GM19023 (cell line): Measurements from ENCODE around the gene AUTS2.

ENCODE experiments used
- ATAC-seq: cut with Tn5 transposase; IDR thresholded peaks from one replicate; pipeline ENCODE4 v1.9.1; 2021; ENCODE audit warnings: mild to moderate bottlenecking, moderate library complexity; ENCODE audit not compliant: unreplicated experiment

AUTS2 gene

DNA sequence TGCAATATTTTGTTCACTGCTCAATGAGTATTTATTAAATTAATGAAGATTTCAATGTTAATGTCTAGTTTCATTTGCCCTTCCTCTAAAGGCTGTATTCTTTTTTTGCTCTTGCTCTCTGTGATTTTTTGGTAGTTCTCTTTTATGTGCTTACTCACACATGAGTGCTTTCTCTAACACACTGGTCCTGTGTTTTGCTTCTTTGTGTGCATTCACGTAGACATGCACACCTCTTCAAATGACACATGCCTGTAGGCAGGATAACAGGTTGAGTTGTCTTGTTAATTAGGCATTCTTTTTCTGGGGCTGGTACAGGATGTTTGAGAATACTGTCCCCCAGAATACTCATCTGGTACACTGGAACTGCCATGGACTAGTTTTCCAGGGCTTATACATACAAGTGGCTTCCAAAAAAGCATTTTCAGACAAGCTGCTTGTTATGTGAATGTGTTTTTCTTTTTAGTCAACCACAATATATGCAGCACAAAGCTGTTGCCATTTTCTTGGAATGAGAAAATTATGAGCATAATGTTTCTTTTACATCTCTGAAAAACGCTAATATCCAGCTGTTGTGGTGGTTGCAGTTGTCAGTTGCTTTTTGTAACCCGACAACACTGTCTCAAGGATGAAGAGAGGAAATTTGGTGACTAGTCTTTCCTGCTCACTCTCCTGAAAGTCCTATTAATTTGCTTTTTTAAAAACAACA lies 416.4 kb downstream of the AUTS2 start:
- no peak for ATAC-seq

DNA sequence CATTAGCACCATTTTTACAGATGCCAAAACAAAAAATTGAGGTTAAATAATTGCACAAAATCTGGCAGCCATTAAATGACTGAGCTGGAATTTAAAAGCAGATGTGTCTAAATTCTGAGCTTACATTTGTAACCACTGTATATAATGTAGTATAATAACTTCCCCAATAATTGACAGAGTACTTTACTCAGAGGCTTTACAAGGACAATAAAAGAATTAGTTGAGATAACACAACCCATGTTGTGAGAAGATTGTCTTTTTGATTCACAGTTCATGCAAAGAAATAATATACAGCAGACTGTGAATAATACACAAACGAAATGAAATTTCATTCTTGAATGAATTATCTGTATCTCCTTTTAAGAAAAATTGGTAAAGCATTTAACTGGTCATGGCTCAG lies 417.1 kb downstream of the AUTS2 start:
- ATAC-seq, result no peak

DNA sequence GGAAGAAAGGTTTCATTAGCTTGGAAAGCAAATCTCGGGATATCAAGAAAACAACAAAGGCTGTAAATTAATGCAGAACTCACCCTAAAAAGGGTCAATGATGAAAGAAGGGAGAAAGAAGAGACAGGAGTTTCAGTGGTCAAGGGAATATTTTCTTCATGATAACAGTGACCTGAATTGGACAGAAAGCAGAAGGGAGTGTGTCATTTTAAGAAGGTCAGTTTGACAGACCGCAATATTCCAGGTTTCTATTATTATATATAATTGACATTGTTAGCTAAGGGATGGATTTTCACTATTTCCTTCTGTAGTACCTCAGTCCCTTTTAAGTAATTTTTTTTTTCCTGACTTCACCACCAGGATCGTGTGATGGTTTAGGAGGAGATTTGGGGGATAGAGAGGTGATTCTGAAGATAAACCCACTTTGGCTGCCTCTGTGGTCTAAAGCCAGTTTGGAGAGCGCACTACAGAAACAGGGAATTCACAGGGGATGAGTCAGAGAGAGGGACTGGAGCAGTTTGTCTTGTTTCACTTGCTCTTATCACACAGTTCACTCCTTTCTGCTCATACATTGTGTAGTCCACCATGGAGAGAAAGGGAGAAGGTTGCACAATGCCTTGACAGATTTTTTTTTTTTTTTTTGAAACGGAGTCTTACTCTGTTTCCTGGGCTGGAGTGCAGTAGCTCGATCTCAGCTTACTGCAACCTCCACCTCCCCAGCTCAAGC lies 417.9 kb downstream of the AUTS2 start:
- ATAC-seq, result no peak

DNA sequence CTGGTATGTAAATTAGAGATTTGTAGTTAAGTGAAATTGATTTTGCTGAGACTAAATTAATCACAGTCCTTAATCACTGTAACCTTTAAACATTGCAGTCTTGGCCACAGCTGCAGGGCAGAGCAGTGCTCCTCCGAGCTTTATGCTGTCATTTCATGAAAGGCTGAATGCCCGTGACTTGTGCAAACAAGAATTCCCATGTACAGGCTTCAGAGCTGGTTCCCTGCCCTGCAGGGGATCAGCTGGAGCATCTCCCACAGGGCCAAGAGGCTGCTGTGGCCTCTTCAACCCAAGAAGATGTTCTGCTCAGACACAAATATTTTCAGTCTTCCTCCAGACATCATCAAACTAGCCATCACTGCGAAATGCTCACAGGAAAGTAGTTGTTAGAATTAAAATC lies 419.1 kb downstream of the AUTS2 start:
- no peak for ATAC-seq

DNA sequence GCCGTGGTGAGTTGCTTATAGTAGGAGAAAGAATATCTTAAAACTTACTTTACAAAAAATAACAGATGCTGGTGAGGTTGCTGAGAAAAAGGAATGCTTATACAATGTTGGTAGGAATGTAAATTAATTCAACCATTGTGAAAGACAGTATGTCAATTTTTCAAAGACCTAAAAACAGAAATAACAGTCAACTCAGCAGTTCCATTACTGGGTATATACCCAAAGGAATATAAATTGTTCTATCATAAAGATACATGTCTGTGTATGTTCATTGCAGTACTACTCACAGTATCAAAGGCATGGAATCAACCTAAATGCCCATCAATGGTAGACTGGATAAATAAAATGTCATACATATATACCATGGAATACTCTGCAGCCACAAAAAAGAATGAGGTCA lies 420.4 kb downstream of the AUTS2 start:
- no peak for ATAC-seq

DNA sequence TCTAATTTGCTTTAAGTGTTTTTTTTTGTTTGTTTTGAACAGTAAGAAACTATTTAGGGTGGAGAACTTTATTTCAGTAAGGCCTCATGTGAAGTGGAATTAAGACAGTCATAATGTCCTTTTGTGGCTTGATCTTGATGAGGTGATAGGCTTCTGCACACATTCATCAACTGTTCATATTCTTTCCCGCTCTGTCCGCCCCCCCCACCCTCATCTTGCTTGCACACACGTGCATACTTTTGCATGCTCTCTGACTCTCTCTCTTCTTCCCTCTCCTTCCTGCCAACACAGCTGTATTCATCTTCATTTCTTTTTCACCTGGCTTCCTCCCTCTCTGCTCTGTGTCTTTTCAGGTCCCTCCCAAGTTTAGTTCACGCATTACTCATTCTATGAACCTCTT lies 429.6 kb downstream of the AUTS2 start:
- no peak for ATAC-seq

DNA sequence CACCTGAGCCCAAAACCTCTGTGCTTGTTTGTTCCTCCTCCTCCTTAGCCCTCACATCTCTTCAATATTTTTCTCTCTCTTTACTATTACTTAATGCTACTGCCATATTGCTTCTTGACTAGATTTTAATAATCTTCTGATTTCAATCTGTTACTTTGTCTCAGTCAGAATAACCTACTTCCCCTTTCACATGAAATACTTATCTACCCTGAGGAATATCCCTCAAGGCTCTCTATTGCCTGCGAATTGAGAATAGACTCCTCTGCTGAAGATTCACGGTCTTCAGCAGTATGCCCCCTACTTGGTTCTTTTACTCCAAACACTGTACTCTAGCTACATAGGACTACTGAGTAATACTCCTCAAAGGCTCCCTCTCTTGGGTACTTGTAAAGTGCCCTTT lies 430.3 kb downstream of the AUTS2 start:
- no peak for ATAC-seq

DNA sequence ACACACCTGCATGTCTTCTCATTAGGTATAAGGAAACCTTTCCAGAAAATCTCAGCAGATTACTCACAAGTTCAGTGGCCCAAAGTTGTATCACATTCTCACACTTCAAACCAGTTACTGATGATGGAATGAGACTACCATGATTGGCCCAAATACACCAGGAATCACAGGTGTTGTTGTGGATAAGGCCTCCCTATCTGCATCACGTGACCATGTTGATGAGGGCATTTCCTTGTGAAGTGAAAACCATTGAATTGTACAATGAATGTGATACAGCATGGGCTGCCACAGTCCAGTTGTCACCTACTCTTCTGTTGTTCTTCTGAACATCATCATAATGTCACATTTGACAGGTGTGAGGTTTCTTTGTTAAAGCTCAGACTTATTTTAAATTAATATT lies 431.7 kb downstream of the AUTS2 start:
- no peak for ATAC-seq

DNA sequence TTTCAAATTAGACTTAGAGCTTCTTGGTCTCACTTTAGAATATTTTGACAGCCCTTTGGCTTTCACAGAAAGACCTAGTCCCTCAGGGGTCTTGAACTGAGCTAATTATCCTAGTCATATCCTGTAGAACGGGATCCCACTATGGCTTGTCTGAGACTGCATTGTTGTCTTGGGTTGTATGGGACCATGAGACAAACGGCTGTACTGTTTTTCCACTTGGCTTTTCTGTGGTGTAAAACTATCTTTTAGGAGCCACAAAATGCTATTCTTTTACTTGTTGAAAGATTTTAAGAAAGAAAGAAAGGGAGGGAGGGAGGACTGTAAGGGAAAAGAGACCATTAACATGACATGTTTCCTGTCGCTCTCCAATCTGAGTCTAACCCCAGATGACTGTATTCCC lies 432.5 kb downstream of the AUTS2 start:
- ATAC-seq, result no peak

DNA sequence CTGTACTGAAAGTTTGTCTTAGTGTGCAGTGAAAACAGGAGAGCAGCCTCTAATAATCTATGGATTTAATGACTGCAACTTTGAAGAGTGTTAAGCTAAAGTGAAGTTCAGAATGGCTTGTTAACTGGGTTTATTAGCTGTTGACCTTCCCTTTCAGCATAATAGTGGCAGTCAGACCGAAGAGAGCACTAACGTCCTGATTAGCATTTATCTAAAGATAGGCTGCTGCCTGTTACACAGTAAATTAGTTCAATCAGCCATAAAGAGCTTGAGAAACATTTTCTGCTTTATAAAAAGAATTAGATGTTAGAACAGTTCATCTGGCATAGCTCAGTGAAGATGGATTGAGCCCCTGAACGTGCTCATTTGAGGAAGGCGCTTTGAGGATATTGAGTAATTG lies 433.0 kb downstream of the AUTS2 start:
- no peak for ATAC-seq

DNA sequence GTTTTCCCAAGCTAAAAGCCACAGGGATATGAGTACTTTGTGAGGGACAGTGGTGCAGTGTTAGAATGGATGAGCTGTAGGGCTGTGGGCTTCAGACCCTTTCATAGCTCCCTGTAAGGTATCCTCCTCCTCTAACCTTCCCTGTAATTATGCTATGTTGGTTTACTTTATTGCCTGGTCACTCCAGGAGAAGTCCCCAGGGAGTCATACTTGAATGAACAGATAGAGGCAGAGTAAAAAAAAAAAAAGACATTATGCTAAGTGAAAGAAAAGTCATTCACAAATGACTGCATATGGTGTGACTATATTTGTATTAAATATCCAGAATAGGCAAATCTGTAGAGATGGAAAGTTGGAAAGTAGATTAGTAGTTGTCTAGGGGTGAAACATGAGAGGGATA lies 434.4 kb downstream of the AUTS2 start:
- no peak for ATAC-seq

DNA sequence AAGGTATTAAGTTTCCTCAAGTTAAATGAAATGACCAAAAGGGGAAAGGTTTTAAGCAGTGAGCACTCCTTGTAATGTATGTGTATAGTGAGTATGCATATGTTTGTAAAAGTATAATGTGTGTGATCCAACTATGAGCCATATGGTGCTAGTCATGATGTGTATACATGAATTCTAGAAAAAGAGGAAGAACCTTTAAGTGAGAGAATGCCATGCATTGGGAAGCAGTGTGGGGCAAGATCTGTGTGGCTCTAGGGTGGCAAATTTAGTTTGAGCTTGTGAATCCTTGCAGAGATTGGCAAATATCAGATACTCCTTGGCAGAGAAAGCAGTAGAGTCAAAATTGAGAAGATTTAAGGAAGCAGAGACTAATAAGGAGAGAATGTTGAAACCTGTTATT lies 435.0 kb downstream of the AUTS2 start:
- no peak for ATAC-seq

DNA sequence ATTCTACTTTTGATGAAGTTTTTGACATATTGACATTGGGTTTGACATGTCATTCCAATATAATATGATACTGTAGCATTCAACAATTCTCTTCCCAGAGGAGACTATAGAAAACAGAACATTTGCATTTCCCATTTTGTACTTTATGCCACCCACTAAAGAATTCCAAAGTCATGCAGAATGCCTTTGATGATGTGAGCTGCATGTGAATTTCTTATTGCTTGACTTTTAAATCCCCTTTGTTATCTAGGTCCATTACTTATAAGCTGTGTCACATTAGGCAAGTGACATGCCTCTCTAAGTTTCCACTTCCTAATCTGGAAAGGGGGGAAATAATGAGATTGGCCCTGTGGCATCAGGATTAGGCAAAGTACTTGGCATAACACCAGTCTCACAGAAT lies 436.7 kb downstream of the AUTS2 start:
- no peak for ATAC-seq

DNA sequence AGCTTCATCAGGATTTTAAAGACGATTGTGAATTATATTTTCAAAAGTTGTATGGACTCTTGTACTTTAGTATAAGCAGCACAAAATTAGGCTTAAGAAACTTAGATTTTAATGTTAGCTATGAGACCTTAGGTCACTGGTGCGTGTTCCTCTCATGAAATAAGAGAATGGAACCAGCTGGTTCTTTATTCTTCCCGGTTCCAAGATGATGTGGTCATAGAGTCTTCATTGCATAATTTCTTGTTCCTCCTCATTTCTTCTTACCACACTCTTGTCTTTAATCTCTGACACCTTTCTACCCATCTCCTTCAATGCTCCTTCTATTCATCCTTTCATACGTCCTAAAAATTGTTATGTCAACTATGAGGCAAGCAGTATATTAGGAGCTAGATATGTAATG lies 437.2 kb downstream of the AUTS2 start:
- ATAC-seq, result no peak

DNA sequence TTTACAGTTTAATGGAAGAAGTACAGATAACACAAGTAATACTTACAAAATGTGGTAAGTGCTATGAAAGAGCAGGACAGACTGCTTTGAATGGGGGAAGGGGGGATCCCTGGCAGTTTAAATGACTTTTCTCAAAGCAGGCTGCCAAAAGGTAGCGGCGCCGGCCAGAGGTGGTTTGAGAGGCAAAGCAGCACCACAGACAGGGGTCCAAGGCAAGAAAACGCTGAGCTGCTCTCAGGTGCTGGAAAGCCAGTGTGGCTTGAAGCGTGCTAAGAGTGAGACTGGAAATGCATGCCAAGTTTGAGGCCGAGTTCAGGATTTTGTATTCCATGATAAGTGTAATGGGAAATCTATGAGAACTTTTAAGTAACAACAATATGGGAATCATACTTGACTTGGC lies 437.7 kb downstream of the AUTS2 start:
- no peak for ATAC-seq

DNA sequence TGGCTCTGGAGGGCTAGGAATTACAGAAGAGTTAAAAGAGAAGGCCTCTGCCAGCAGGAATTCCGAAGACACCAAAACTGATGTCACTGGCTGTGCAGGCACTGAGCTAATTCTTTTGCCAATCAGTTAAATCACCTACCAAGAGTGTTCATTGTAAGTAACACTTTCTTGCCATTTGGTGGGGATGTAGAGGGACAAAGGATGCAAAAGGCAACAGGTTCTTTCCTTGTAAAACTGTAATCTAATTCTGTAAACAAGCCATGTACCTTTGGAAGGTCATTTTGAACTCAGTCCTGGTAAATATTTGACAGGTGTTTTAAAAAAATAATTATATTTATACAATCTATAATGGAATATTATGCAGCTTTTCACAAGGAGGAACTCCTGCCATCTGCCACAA lies 438.4 kb downstream of the AUTS2 start:
- no peak for ATAC-seq

DNA sequence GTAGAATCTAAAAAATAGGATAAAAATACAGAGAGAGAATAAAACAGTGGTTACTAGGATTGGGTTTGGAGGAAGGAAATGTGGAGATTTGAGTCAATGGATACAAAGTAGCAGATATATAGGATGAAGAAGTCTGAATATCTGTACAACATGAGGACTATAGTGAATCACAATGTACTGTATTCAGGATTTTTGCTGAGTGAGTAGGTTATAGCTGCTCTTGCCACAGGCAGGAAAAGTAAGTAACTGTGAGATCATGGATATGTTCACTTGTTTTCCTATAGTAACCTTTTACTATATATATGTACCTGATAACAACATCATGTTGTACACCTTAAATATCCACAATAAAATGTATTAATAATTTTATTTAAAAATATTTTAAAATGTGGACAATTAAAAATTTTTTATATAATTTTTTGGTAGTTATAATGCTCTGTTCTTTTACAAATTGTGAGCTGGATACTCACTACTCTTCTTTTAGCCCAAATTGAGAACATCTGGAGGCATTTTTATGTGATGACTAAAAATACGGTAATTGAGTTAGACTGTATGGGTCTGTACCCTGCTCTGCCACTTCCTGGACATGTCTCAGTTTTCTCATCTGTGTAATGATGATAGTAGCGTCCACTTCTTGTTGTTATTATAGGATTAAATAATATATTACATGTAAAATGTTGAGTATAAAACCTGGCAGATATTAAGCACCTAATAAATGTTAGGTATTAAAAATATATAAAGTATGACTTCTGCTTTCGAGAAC lies 439.1 kb downstream of the AUTS2 start:
- ATAC-seq, result no peak

DNA sequence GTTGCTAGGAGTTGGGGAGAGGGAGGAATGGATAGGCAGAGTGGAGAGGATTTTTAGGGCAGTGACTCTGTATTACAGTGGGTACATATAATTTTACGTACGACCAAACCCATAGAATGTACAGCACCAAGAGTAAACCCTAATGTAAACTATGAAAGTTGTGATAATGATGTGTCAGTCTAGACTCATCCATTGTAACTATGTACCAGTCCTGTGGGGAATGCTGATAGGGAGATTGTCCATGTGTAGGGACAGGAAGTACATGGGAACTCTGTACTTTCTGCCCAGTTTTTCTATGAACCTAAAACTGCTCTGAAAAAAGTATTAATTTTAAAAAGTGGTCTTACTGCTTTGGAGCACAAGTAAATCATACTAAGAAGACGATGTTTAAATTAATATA lies 441.8 kb downstream of the AUTS2 start:
- no peak for ATAC-seq

DNA sequence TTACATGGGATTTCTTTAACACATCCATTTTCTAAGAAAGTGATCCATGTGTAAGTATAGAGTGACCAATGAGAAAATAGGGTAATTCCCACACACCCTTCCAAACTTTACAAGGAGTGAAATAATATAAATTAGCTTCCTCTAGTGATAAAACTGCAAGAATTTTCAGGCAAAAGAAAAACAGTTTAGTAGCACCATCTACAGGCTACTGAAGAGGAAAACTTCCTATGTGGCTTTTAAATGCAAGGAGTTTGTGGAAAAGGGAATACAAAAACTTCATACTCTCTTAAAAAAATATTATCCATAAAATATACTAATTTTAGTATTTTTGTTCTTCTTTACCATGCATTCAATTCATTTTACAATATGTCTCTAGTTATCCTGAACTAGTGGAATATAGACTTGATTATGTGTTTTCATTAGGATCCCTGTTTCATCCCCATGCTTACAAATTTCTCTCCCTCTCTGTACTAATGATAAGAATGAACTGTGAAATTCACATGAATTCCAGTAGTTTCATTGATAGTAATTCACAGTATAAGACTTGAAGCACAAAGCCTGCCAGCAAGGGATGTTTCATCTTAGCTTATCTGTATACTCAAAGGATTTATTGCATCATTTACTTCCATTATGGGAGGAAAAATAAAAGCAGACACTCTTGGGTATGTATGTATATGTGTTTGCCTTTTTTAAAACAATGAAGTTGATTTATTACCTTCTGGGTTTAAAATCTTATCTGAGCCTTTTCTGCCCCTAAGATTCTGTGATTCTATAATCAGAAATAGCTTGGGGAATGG lies 442.9 kb downstream of the AUTS2 start:
- no peak for ATAC-seq

DNA sequence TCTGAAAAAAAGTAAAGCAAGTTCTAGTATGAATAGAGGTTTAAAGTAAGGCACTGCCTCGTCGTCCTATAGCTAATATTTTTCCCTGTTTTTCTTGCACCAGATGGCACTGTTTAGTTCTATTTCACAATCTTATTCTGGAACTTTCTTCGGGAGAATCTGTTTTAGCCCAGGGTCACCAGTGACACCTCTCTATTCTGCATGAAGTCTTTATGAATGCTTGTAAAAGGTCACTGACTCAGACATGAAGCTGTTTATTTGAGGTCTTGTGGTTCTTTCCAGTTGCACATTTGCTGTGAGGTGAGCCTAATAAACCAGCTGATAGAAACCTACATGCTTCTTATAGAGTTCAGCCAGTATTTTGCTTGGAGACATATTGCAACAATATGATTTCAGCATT lies 444.3 kb downstream of the AUTS2 start:
- ATAC-seq, result no peak

DNA sequence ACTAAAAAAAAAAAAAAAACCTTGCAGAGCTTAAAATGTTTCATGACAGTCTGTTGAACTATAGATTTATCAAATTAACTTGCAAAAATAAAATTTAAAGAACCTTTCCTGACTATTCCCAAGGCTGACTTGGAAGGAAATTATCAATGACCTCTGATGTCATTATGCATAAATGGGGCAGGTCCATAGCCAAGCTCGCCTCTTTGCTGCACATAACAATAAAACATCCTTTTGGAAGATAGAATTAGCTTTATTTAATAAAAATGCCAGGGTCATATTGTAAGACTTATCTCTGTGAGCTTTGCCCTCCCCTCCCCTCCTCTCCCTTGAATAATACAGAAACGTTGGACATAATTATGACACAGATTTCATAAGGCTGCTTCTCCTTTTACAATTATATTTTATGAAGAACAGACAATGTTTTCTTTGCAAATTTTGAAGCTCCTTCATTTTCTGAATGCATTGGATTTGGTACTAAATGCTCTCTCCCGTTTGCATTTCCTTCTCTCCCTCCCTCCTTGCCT lies 444.8 kb downstream of the AUTS2 start:
- no peak for ATAC-seq
